ENCODE results near the gene RNF214. TPM values are rescaled to one million over a fixed set of nuclear protein-coding genes. Genes with fewer than 3 reads are reported as not detected.

Gene RNF214
- total and polyA plus RNA-seq, 2 of the 4 experiments (the other 2 are of a cell fraction), result 7.9 to 14.8 TPM

DNA sequence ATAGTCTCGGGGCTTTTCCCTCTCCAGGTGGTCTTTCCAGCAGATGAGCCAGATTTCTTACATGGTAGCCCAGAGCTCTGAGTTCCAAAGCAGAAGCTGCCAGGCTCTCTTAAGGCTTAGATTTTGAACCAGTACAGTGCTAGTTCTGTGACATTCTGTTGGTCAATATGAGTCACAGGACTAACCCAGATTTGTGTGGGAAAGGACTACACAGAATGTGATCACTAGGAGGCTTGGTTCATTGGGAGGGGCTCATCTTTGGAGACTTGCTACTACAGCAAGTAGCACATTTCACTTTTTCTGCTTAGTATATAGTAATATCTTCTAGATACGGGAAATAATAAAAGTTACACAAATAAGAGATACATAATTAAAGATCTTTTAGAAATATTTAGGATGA is 24.1 kb downstream of the RNF214 start:
- Histone ChIP-seq H3K9me1 (ENCODE audit: insufficient read depth, low read length) (no peaks in the 10 kb centered on the region; the same call in 1 of the 2 replicates), H3K56ac (ENCODE audit: extremely low read depth, insufficient read depth, low read length) (no peak overlapping the region), H4K8ac (ENCODE audit: low read depth in 2 of 2, low read length in 2 of 2) (no peak overlapping the region), H3K9ac (ENCODE audit: low read depth, low read length) (no peak overlapping the region), H2AK9ac (replicated peaks; ENCODE audit: low read depth, low read length, poor library complexity) (no peak overlapping the region), H3K4ac (ENCODE audit: low read depth, low read length) (no peak overlapping the region), H3K27ac (ENCODE audit: insufficient read depth, low read length) (no peak overlapping the region), H2AFZ (replicated peaks; ENCODE audit: low read length, poor library complexity) (no peak overlapping the region), H4K91ac (ENCODE audit: insufficient read depth, low read depth, low read length) (no peak overlapping the region), H2BK120ac (ENCODE audit: low read depth, low read length) (no peak overlapping the region), H2BK15ac (ENCODE audit: low read depth, low read length) (no peak overlapping the region), H3K79me1 (ENCODE audit: low read depth in 1 of 2, low read length in 2 of 2) (peaks cover 6 to 10% of the 10 kb centered on the region in 2 experiments; a peak in 3 of 4 replicates), H3K23ac (ENCODE audit: low read depth, low read length) (no peak overlapping the region), H2BK20ac (ENCODE audit: low read depth, low read length) (no peak overlapping the region), H3K4me1 (ENCODE audit: control insufficient read depth, insufficient read depth, low read length) (peaks cover 2% of the 10 kb centered on the region; the same call in 1 of the 2 replicates), H3K27me3 (ENCODE audit: control insufficient read depth, insufficient read depth, low read length) (no peaks in the 10 kb centered on the region), H3K18ac (ENCODE audit: low read depth, low read length) (no peak overlapping the region), H3K14ac (replicated peaks; ENCODE audit: low read depth, low read length) (no peak overlapping the region), H3K36me3 (ENCODE audit: control insufficient read depth, insufficient read depth, low read length) (peaks cover 5% of the 10 kb centered on the region), H3K4me3 (ENCODE audit: insufficient read depth, low read depth, low read length) (no peak overlapping the region), H4K5ac (ENCODE audit: low read depth, low read length) (no peak overlapping the region), H3K4me2 (ENCODE audit: low read depth, low read length) (no peak overlapping the region), H2AK5ac (ENCODE audit: low read depth, low read length) (no peak overlapping the region), H3K9me3 (ENCODE audit: control insufficient read depth, insufficient read depth, low read length) (no peaks in the 10 kb centered on the region), H2BK5ac (ENCODE audit: low read depth, low read length, poor library complexity, severe bottlenecking) (no peak overlapping the region), H4K20me1 (ENCODE audit: insufficient read depth, low read length) (0 out of 2 replicates have a peak, but pooled peaks cover 3% of the 10 kb centered on the region)
- POLR2A ChIA-PET (ENCODE audit: unreplicated experiment), result no interaction called here
- in situ Hi-C loops (cut with MboI; ENCODE audit: low sequenced_read_pairs) (no loop called here), dilution Hi-C loops (cut with HindIII; ENCODE audit: low sequenced_read_pairs, unreplicated experiment) (no loop called here), intact Hi-C loops (cut with micrococcal nuclease) (no loop called here)
- TF ChIP-seq CEBPB (IDR thresholded peaks at IDR 0.05; ENCODE audit: low read depth, low read length) (no peak), SMC3 (IDR thresholded peaks at IDR 0.05; ENCODE audit: low read depth, low read length) (peak; percentile 4; the same call in 1 of the 2 replicates)
- no TSS peak for BruUV-seq (replicated peaks)
- DNase-seq, result peak; percentile 71
- CTCF ChIA-PET, result no interaction called here
- ATAC-seq (ENCODE audit: low read depth), result peak; percentile 56; the same call in 1 of the 2 replicates
- WGBS, 2 experiments (ENCODE audit: extremely low coverage in 2 of 2, insufficient read length in 1 of 2), result no CpG with 5 or more reads among the region's 2 CpGs
